SK-N-SH (cell line): ENCODE results near the gene RARB. TPM values are rescaled to one million over a fixed set of nuclear protein-coding genes. Genes with fewer than 3 reads are reported as not detected.

ENCODE experiments used
- CTCF ChIA-PET: fragments of 300-600, 350-600 bp; formaldehyde crosslinking; extraction: SDS; loops from one replicate; lab custom pipeline; 2021; lab: Yijun Ruan, JAX
- POLR2A ChIA-PET: fragments of 350-600 bp; sonication (Branson Sonifier 250); formaldehyde crosslinking; extraction: SDS; loops from one replicate; lab custom pipeline; 2020; ENCODE audit warnings: antibody characterized with exemption, inconsistent platforms; lab: Yijun Ruan, JAX
- DNase-seq: peaks from one replicate; pipeline ENCODE4 v3.0.0; 2012
- H2AFZ ChIP-seq: fragments of 200-600 bp; sonication (generic); 2 replicates; pipeline ENCODE4 v1.8.1; 2016; ENCODE audit warnings: antibody characterized with exemption, mild to moderate bottlenecking, low read depth
- H3F3A ChIP-seq: fragments of 200-600 bp; sonication (generic); replicated peaks from 2 replicates; pipeline ENCODE3; 2016; ENCODE audit warnings: antibody characterized with exemption, mild to moderate bottlenecking; ENCODE audit not compliant: insufficient read depth
- H3K27ac ChIP-seq, 2 experiments: fragments of 200-500 bp in 1 of 2; fragments of 200-600 bp in 1 of 2; sonication (Bioruptor generic) in 1 of 2; sonication (generic), shearing (Covaris generic) in 1 of 2; 2 replicates each; pipeline versions ENCODE4 v1.5.1 to v1.6.1; 2014 to 2016; ENCODE audit warnings: low read depth in 2 of 2, inconsistent platforms in 1 of 2, low read length in 1 of 2, mild to moderate bottlenecking in 1 of 2, mixed read lengths in 1 of 2
- H3K27me3 ChIP-seq: fragments of 200-600 bp; sonication (generic), shearing (Covaris generic); 2 replicates; pipeline ENCODE4 v1.6.1; 2016; ENCODE audit warnings: mixed run types; ENCODE audit not compliant: insufficient read depth
- H3K36me3 ChIP-seq, 2 experiments: fragments of 200-500 bp in 1 of 2; fragments of 200-600 bp in 1 of 2; sonication (Bioruptor generic) in 1 of 2; sonication (generic) in 1 of 2; replicated peaks in 1 of 2; 2 replicates each; pipeline versions ENCODE3 to v1.5.1; 2014 to 2016; ENCODE audit warnings: low read length in 1 of 2, mild to moderate bottlenecking in 1 of 2; ENCODE audit not compliant: insufficient read depth in 2 of 2, control insufficient read depth in 1 of 2
- H3K4me1 ChIP-seq, 2 experiments: fragments of 200-500 bp in 1 of 2; fragments of 200-600 bp in 1 of 2; sonication (Bioruptor generic) in 1 of 2; sonication (generic), shearing (Covaris generic) in 1 of 2; 2 replicates each; pipeline versions ENCODE4 v1.5.1 to v1.6.1; 2014 to 2016; ENCODE audit warnings: low read depth in 1 of 2, low read length in 1 of 2, mixed run types in 1 of 2; ENCODE audit not compliant: insufficient read depth in 2 of 2, control insufficient read depth in 1 of 2
- H3K4me2 ChIP-seq: fragments of 200-600 bp; sonication (generic), shearing (Covaris generic); 2 replicates; pipeline ENCODE4 v1.6.1; 2017; ENCODE audit warnings: mixed run types
- H3K4me3 ChIP-seq, 2 experiments: fragments of 200-500 bp in 1 of 2; fragments of 200-600 bp in 1 of 2; sonication (Bioruptor generic) in 1 of 2; sonication (generic), shearing (Covaris generic) in 1 of 2; 2 replicates each; pipeline versions ENCODE4 v1.5.1 to v1.8.1; 2014 to 2016; ENCODE audit warnings: low read depth in 2 of 2, inconsistent platforms in 1 of 2, low read length in 1 of 2, mild to moderate bottlenecking in 1 of 2, mixed read lengths in 1 of 2, moderate library complexity in 1 of 2
- H3K79me2 ChIP-seq: fragments of 200-600 bp; sonication (generic); 2 replicates; pipeline ENCODE4 v1.8.1; 2017; ENCODE audit warnings: mild to moderate bottlenecking; ENCODE audit not compliant: insufficient read depth
- H3K9ac ChIP-seq: fragments of 200-600 bp; sonication (generic); 2 replicates; pipeline ENCODE4 v1.6.1; 2017; ENCODE audit warnings: mixed run types
- H3K9me2 ChIP-seq: fragments of 200-600 bp; sonication (generic); 2 replicates; pipeline ENCODE4 v1.6.1; 2017; ENCODE audit warnings: mixed run types
- H3K9me3 ChIP-seq: fragments of 200-600 bp; sonication (generic); 2 replicates; pipeline ENCODE4 v1.6.1; 2017; ENCODE audit warnings: mixed run types, mild to moderate bottlenecking, moderate library complexity
- H4K20me1 ChIP-seq: fragments of 200-600 bp; sonication (generic); 2 replicates; pipeline ENCODE4 v1.6.1; 2017; ENCODE audit warnings: mild to moderate bottlenecking, mixed run types; ENCODE audit not compliant: insufficient read depth
- EZH2phosphoT487 ChIP-seq: fragments of 200-600 bp; sonication (generic); IDR thresholded peaks from 2 replicates; pipeline ENCODE4 v1.6.1; 2017; ENCODE audit warnings: low read depth, mixed run types, mild to moderate bottlenecking, antibody characterized with exemption, moderate library complexity, borderline replicate concordance
- FOXJ3 ChIP-seq: sonication (generic); formaldehyde crosslinking; IDR thresholded peaks from 2 replicates; pipeline ENCODE4 v1.5.1; 2020; ENCODE audit warnings: mild to moderate bottlenecking, missing genetic modification reagents
- GABPA ChIP-seq: IDR thresholded peaks from 2 replicates; pipeline ENCODE4 v1.4.0; 2012; ENCODE audit warnings: low read depth, mild to moderate bottlenecking
- IRF3 ChIP-seq: fragments of 150-350 bp; IDR thresholded peaks from 2 replicates; pipeline ENCODE4 v1.6.1; 2016; ENCODE audit warnings: mild to moderate bottlenecking, low read depth, low read length
- JUND ChIP-seq: IDR thresholded peaks from 2 replicates; pipeline ENCODE4 v1.4.0; 2012
- PBX3 ChIP-seq: IDR thresholded peaks from 2 replicates; pipeline ENCODE4; 2012
- RAD21 ChIP-seq: IDR thresholded peaks from 2 replicates; pipeline ENCODE4 v1.6.1; 2012; ENCODE audit warnings: mild to moderate bottlenecking, low read length
- REST ChIP-seq: IDR thresholded peaks from 2 replicates; pipeline ENCODE4 v1.6.1; 2012; ENCODE audit warnings: mild to moderate bottlenecking, low read depth, low read length, moderate library complexity
- WGBS: methylation state at CpG from one replicate; pipeline ENCODE4 v1.1.6; 2017; ENCODE audit warnings: low lambda C conversion rate; 5-methylcytosine and 5-hydroxymethylcytosine counted together
- polyA plus RNA-seq, 3 experiments: library from polyadenylated mRNA; depleted of rRNA; stranded (reverse); fragments of >200 nt; gene quantifications; 2 replicates each; pipeline ENCODE4 v1.2.3, GENCODE V29; 2012
- TF ChIP-seq, protein P1 (sequence below): IDR thresholded peaks from 2 replicates; pipeline ENCODE4 v1.4.0; 2012; ENCODE audit warnings: low read depth, borderline replicate concordance

The RARB gene
- polyA plus RNA-seq, 1 of the 3 experiments (the other 2 are of a cell fraction) = 10.7 TPM

- TF ChIP-seq, protein P1, sequence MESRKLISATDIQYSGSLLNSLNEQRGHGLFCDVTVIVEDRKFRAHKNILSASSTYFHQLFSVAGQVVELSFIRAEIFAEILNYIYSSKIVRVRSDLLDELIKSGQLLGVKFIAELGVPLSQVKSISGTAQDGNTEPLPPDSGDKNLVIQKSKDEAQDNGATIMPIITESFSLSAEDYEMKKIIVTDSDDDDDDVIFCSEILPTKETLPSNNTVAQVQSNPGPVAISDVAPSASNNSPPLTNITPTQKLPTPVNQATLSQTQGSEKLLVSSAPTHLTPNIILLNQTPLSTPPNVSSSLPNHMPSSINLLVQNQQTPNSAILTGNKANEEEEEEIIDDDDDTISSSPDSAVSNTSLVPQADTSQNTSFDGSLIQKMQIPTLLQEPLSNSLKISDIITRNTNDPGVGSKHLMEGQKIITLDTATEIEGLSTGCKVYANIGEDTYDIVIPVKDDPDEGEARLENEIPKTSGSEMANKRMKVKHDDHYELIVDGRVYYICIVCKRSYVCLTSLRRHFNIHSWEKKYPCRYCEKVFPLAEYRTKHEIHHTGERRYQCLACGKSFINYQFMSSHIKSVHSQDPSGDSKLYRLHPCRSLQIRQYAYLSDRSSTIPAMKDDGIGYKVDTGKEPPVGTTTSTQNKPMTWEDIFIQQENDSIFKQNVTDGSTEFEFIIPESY = no peak
These were observed 146.2 kb downstream of the RARB start (continued) for GRCh38 chr3:25574172-25574765.

DNA sequence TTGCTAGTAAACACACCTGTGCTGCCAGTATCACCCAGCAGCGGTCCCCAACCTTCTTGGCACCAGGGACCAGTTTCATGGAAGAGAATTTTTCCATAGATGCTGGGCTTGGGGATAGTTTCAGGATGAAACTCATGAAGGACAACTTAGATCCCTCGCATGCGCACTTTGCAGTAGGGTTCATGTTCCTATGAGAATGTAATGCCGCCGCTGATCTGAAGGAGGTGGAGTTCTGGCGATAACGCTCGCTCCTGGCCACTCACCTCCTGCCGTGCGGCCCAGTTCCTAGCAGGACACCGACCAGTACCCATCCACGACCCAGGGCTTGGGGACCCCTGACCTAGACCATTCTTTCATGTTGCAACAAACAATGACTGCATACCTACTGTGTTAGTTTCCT is 146.9 kb downstream of the RARB start:
- no peaks in the 10 kb centered on the region for H3K9me3 ChIP-seq
- 98% methylated on average over 11 of the region's 12 CpGs for WGBS
- no peak overlapping the region for H3K9ac ChIP-seq
- TF ChIP-seq JUND (no peak), FOXJ3 (CRISPR knock-in tag) (no peak), PBX3 (no peak), GABPA (no peak), RAD21 (no peak), REST (no peak), EZH2phosphoT487 (no peak), IRF3 (no peak)
- H3F3A ChIP-seq = peaks cover 32% of the 10 kb centered on the region
- no peak overlapping the region for H2AFZ ChIP-seq
- H3K4me1 ChIP-seq = peaks cover 15 to 29% of the 10 kb centered on the region in 2 experiments
- ChIA-PET CTCF (interaction anchor here (1.8 to 6.1 kb wide), 2 partner anchors 12 to 19 kb away, joined by 6 to 26 read pairs; no protein-coding TSS in a partner anchor), POLR2A (no interaction called here)
- H3K27ac ChIP-seq = peak overlapping the region in 1 of 2 experiments; percentile 93; a peak in 1 of 4 replicates
- no peak overlapping the region for H3K4me3 ChIP-seq
- H3K36me3 ChIP-seq = peaks cover 0 to 6% of the 10 kb centered on the region in 2 experiments
- H4K20me1 ChIP-seq = no peaks in the 10 kb centered on the region
- H3K4me2 ChIP-seq = no peak overlapping the region
- H3K79me2 ChIP-seq = peaks cover 19% of the 10 kb centered on the region; the same call in 1 of the 2 replicates
- DNase-seq = no peak
- H3K27me3 ChIP-seq = no peaks in the 10 kb centered on the region
- no peaks in the 10 kb centered on the region for H3K9me2 ChIP-seq
